Spleen (tissue), 7 donors: ENCODE results near the gene THUMPD3.

Experiments
- CTCF ChIP-seq, 11 experiments: fragments of 200-600 bp in 7 of 11; fragments of 450-650 bp in 4 of 11; sonication (generic) in 4 of 11; IDR thresholded peaks in 8 of 11; conservative IDR thresholded peaks in 3 of 11; 1 replicate in 7 of 11; 2 replicates in 4 of 11; pipeline versions ENCODE4 v1.4.0 to v1.8.0; 2016 to 2021; ENCODE audit warnings: antibody characterized with exemption in 11 of 11, inconsistent platforms in 4 of 11, mild to moderate bottlenecking in 1 of 11
- POLR2A ChIP-seq, 3 donors: fragments of 450-650 bp; IDR thresholded peaks; one replicate each; pipeline ENCODE4 v1.5.1; 2017; ENCODE audit warnings: antibody characterized with exemption in 3 of 3, mild to moderate bottlenecking in 1 of 3
- donor health status: DM: no; HTN: no; CAD: no; lungs with moderate emphysema.
- donor health status: DM: no; HTN: no; CAD: no.
- donor health status: DM: no; HTN: no; CAD: no.

- no peak for TF ChIP-seq POLR2A (IDR thresholded peaks at IDR 0.05)
- TF ChIP-seq CTCF (IDR thresholded peaks at IDR 0.05 in 8 of 11, conservative IDR thresholded peaks at IDR 0.05 in 3 of 11) = peak in 7 of 11 experiments; percentile 16 to 61 (median 34)
Measured at GRCh38 chr3:9422712-9423424, 60.0 kb downstream of the THUMPD3 start.
